K562 (cell line): ENCODE measurements around the gene GTPBP2. TPM values are rescaled to one million over a fixed set of nuclear protein-coding genes. Genes with fewer than 3 reads are reported as not detected.
A peak's percentile ranks its signal among the peaks of the same experiment; 100 is the strongest.

ENCODE experiments used
- ARID3B ChIP-seq: fragments of 250-450 bp; sonication (Bioruptor Pico); IDR thresholded peaks from 2 replicates; pipeline ENCODE4 v1.4.0; 2020; ENCODE audit warnings: borderline replicate concordance
- BMI1 ChIP-seq: fragments of 150-350 bp; IDR thresholded peaks from 2 replicates; pipeline ENCODE4 v1.6.1; 2014; ENCODE audit warnings: low read length
- CHCHD3 ChIP-seq: fragments of 250-450 bp; sonication (Bioruptor Pico); IDR thresholded peaks from 2 replicates; pipeline ENCODE4 v2.1.2; 2022; ENCODE audit warnings: mild to moderate bottlenecking
- FOXK1 ChIP-seq: sonication (generic); formaldehyde crosslinking; IDR thresholded peaks from 2 replicates; pipeline ENCODE4 v1.8.0; 2022; ENCODE audit warnings: missing genetic modification reagents, mild to moderate bottlenecking, borderline replicate concordance
- HCFC1 ChIP-seq: IDR thresholded peaks from 2 replicates; pipeline ENCODE4 v1.6.1; 2012; ENCODE audit warnings: low read depth, low read length, improper control_type of control experiment
- JUN ChIP-seq, 2 experiments: sonication (generic) in 1 of 2; formaldehyde crosslinking in 1 of 2; IDR thresholded peaks; 2 replicates each; pipeline versions ENCODE4 v1.6.1 to v1.8.0; 2012 to 2022; ENCODE audit warnings: borderline replicate concordance in 2 of 2, mild to moderate bottlenecking in 2 of 2, improper control_type of control experiment in 1 of 2, low read depth in 1 of 2, low read length in 1 of 2, missing genetic modification reagents in 1 of 2
- KLF6 ChIP-seq: fragments of 250-450 bp; sonication (Bioruptor Pico); IDR thresholded peaks from 2 replicates; pipeline ENCODE4 v1.4.0; 2020; ENCODE audit warnings: mild to moderate bottlenecking, moderate library complexity, borderline replicate concordance
- SMARCC2 ChIP-seq: fragments of 450-650 bp; IDR thresholded peaks from 2 replicates; pipeline ENCODE4 v1.6.1; 2017; ENCODE audit warnings: antibody characterized with exemption, moderate library complexity, mild to moderate bottlenecking, low read depth
- YY1 ChIP-seq, 3 experiments: IDR thresholded peaks; 2 replicates each; pipeline ENCODE4 v1.6.1; 2011; ENCODE audit warnings: low read length in 2 of 3, mild to moderate bottlenecking in 2 of 3, moderate library complexity in 2 of 3, borderline replicate concordance in 1 of 3, control low read depth in 1 of 3, low read depth in 1 of 3; ENCODE audit not compliant: insufficient read depth in 3 of 3, insufficient replicate concordance in 2 of 3, control insufficient read depth in 1 of 3, insufficient read length in 1 of 3; ENCODE audit errors: extremely low read depth in 1 of 3
- ZNF347 ChIP-seq: fragments of 450-650 bp; formaldehyde crosslinking; IDR thresholded peaks from 2 replicates; pipeline ENCODE4 v1.4.0; 2020; ENCODE audit warnings: low read depth, mild to moderate bottlenecking, moderate library complexity
- ZNF408 ChIP-seq: fragments of 250-450 bp; sonication (Bioruptor Pico); IDR thresholded peaks from 2 replicates; pipeline ENCODE4 v1.4.0; 2020; ENCODE audit warnings: low read depth, mild to moderate bottlenecking, moderate library complexity
- ZNF41 ChIP-seq: fragments of 250-450 bp; sonication (Bioruptor Pico); conservative IDR thresholded peaks from 2 replicates; pipeline ENCODE4 v1.4.0; 2020; ENCODE audit warnings: mild to moderate bottlenecking
- ZNF764 ChIP-seq: fragments of 250-450 bp; sonication (Bioruptor Pico); IDR thresholded peaks from 2 replicates; pipeline ENCODE4 v1.4.0; 2020; ENCODE audit warnings: low read depth, mild to moderate bottlenecking, moderate library complexity
- polyA plus RNA-seq, 8 experiments: library from polyadenylated mRNA; depleted of rRNA in 4 of 8; stranded (reverse) in 5 of 8; unstranded in 3 of 8; fragments of >200 nt; fragmentation: Nextera tagmentation in 2 of 8; fragmentation: Illumina TruSeq in 1 of 8; extraction: Ambion mirVana in 2 of 8; extraction: Trizol in 1 of 8; gene quantifications; 2 replicates each; pipeline versions ENCODE4 v1.2.1 to v1.2.3, GENCODE V29; 2011 to 2014; ENCODE audit warnings: inconsistent platforms in 1 of 8, missing spikeins in 1 of 8
- total RNA-seq, 7 experiments: library from RNA; depleted of rRNA in 6 of 7; stranded (reverse); fragments of >200 nt in 6 of 7; fragmentation: Illumina TruSeq in 2 of 7; extraction: Trizol in 2 of 7; gene quantifications; 2 replicates each; pipeline versions ENCODE4 v1.2.1 to v1.2.3, GENCODE V29; 2011 to 2021; ENCODE audit warnings: low replicate concordance in 1 of 7
- TF ChIP-seq, protein P1 (sequence below): IDR thresholded peaks from 2 replicates; pipeline ENCODE4 v1.6.1; 2011; ENCODE audit warnings: borderline replicate concordance, low read depth, mild to moderate bottlenecking, moderate library complexity, low read length; ENCODE audit not compliant: insufficient read depth, poor library complexity, severe bottlenecking
- TF ChIP-seq, protein P2 (sequence below): fragments of 250-450 bp; sonication (Bioruptor Pico); IDR thresholded peaks from 2 replicates; pipeline ENCODE4 v1.8.0; 2022; ENCODE audit warnings: inconsistent platforms, mild to moderate bottlenecking, moderate library complexity, borderline replicate concordance
- TF ChIP-seq, protein P3 (sequence below): fragments of 450-650 bp; IDR thresholded peaks from 2 replicates; pipeline ENCODE4 v1.6.1; 2016; ENCODE audit warnings: mild to moderate bottlenecking

The GTPBP2 gene
- total and polyA plus RNA-seq, 9 of the 15 experiments (the other 6 are each of a cell fraction or from before 2014, with no cell fraction given), result 48.4 to 196 (median 111) TPM

- TF ChIP-seq ARID3B, result no peak
- no peak for TF ChIP-seq ZNF408 (CRISPR knock-in tag)
- peak; percentile 74 for TF ChIP-seq FOXK1 (CRISPR knock-in tag)
- no peak; the same call in 1 of the 2 replicates for TF ChIP-seq SMARCC2
- peak; percentile 55; the same call in 1 of the 2 replicates for TF ChIP-seq KLF6
- TF ChIP-seq, protein P1, sequence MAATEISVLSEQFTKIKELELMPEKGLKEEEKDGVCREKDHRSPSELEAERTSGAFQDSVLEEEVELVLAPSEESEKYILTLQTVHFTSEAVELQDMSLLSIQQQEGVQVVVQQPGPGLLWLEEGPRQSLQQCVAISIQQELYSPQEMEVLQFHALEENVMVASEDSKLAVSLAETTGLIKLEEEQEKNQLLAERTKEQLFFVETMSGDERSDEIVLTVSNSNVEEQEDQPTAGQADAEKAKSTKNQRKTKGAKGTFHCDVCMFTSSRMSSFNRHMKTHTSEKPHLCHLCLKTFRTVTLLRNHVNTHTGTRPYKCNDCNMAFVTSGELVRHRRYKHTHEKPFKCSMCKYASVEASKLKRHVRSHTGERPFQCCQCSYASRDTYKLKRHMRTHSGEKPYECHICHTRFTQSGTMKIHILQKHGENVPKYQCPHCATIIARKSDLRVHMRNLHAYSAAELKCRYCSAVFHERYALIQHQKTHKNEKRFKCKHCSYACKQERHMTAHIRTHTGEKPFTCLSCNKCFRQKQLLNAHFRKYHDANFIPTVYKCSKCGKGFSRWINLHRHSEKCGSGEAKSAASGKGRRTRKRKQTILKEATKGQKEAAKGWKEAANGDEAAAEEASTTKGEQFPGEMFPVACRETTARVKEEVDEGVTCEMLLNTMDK, result no peak
- peak; percentile 100 for TF ChIP-seq JUN (IDR thresholded peaks at IDR 0.05; ENCODE audit: borderline replicate concordance, low read depth, low read length)
- peak; percentile 100 for TF ChIP-seq JUN (CRISPR knock-in tag; IDR thresholded peaks at IDR 0.05; ENCODE audit: borderline replicate concordance)
- TF ChIP-seq, protein P2, sequence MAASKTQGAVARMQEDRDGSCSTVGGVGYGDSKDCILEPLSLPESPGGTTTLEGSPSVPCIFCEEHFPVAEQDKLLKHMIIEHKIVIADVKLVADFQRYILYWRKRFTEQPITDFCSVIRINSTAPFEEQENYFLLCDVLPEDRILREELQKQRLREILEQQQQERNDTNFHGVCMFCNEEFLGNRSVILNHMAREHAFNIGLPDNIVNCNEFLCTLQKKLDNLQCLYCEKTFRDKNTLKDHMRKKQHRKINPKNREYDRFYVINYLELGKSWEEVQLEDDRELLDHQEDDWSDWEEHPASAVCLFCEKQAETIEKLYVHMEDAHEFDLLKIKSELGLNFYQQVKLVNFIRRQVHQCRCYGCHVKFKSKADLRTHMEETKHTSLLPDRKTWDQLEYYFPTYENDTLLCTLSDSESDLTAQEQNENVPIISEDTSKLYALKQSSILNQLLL, result no peak
- peak; percentile 35; the same call in 1 of the 2 replicates for TF ChIP-seq ZNF764 (CRISPR knock-in tag)
- peak; percentile 52; the same call in 1 of the 2 replicates for TF ChIP-seq HCFC1
- peak in 2 of 3 experiments; percentile 47 to 91 for TF ChIP-seq YY1 (IDR thresholded peaks at IDR 0.05; ENCODE audit: borderline replicate concordance in 1 of 3, control insufficient read depth in 1 of 3, extremely low read depth in 1 of 3, insufficient read depth in 3 of 3, insufficient read length in 1 of 3, insufficient replicate concordance in 2 of 3, low read depth in 1 of 3, low read length in 2 of 3)
- TF ChIP-seq ZNF347 (CRISPR knock-in tag), result no peak
- no peak; the same call in 1 of the 2 replicates for TF ChIP-seq ZNF41 (CRISPR knock-in tag)
- TF ChIP-seq CHCHD3 (CRISPR knock-in tag), result no peak
- TF ChIP-seq, protein P3, sequence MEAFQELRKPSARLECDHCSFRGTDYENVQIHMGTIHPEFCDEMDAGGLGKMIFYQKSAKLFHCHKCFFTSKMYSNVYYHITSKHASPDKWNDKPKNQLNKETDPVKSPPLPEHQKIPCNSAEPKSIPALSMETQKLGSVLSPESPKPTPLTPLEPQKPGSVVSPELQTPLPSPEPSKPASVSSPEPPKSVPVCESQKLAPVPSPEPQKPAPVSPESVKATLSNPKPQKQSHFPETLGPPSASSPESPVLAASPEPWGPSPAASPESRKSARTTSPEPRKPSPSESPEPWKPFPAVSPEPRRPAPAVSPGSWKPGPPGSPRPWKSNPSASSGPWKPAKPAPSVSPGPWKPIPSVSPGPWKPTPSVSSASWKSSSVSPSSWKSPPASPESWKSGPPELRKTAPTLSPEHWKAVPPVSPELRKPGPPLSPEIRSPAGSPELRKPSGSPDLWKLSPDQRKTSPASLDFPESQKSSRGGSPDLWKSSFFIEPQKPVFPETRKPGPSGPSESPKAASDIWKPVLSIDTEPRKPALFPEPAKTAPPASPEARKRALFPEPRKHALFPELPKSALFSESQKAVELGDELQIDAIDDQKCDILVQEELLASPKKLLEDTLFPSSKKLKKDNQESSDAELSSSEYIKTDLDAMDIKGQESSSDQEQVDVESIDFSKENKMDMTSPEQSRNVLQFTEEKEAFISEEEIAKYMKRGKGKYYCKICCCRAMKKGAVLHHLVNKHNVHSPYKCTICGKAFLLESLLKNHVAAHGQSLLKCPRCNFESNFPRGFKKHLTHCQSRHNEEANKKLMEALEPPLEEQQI, result no peak
- no peak for TF ChIP-seq BMI1
These were observed 1.8 kb downstream of the GTPBP2 start (continued) for GRCh38 chr6:43627008-43627825.
